ENCODE measurements around the gene IGF2BP3.
"Not testable (repeated sequence)": the region's sequence is repeated elsewhere in the genome, so short reads cannot be mapped to it uniquely, and the experiment has no call there.

Gene IGF2BP3

GRCh38 chr7:23430893-23431259 is 39.4 kb downstream of the IGF2BP3 start:
- peaks cover 30% of the 10 kb centered on the region for H3K27me3 Mint-ChIP-seq
- H3K27ac Mint-ChIP-seq: no peak overlapping the region
- no peaks in the 10 kb centered on the region for H3K36me3 Mint-ChIP-seq (ENCODE audit: low read depth)
- no peaks in the 10 kb centered on the region for H3K9me3 Mint-ChIP-seq
- H3K4me1 Mint-ChIP-seq (ENCODE audit: low read depth): no peaks in the 10 kb centered on the region
- no peak overlapping the region for H3K4me3 Mint-ChIP-seq
- intact Hi-C loops (cut with micrococcal nuclease): no loop called here

GRCh38 chr7:23426876-23427275 is 43.4 kb downstream of the IGF2BP3 start:
- Mint-ChIP-seq H3K4me1 (ENCODE audit: low read depth) (no peaks in the 10 kb centered on the region), H3K27ac (no peak overlapping the region), H3K27me3 (peaks cover 21% of the 10 kb centered on the region), H3K36me3 (ENCODE audit: low read depth) (no peaks in the 10 kb centered on the region), H3K9me3 (no peaks in the 10 kb centered on the region), H3K4me3 (no peak overlapping the region)
- intact Hi-C loops (cut with micrococcal nuclease): no loop called here

GRCh38 chr7:23422909-23423308 is 47.4 kb downstream of the IGF2BP3 start:
- Mint-ChIP-seq H3K9me3 (no peaks in the 10 kb centered on the region), H3K36me3 (ENCODE audit: low read depth) (no peaks in the 10 kb centered on the region), H3K4me1 (ENCODE audit: low read depth) (no peaks in the 10 kb centered on the region), H3K4me3 (no peak overlapping the region), H3K27me3 (peaks cover 5% of the 10 kb centered on the region), H3K27ac (no peak overlapping the region)
- intact Hi-C loops (cut with micrococcal nuclease): no loop called here

GRCh38 chr7:23422384-23422783 is 47.9 kb downstream of the IGF2BP3 start:
- Mint-ChIP-seq H3K9me3 (no peaks in the 10 kb centered on the region), H3K27ac (no peak overlapping the region), H3K4me1 (ENCODE audit: low read depth) (no peaks in the 10 kb centered on the region), H3K36me3 (ENCODE audit: low read depth) (no peaks in the 10 kb centered on the region), H3K4me3 (no peak overlapping the region), H3K27me3 (peaks cover 5% of the 10 kb centered on the region)
- intact Hi-C loops (cut with micrococcal nuclease): no loop called here

GRCh38 chr7:23419845-23420244 is 50.4 kb downstream of the IGF2BP3 start:
- Mint-ChIP-seq H3K4me1 (ENCODE audit: low read depth) (no peaks in the 10 kb centered on the region), H3K36me3 (ENCODE audit: low read depth) (no peaks in the 10 kb centered on the region), H3K27me3 (no peaks in the 10 kb centered on the region), H3K27ac (no peak overlapping the region), H3K4me3 (no peak overlapping the region), H3K9me3 (no peaks in the 10 kb centered on the region)
- intact Hi-C loops (cut with micrococcal nuclease): no loop called here

GRCh38 chr7:23419160-23419559 is 51.1 kb downstream of the IGF2BP3 start:
- Mint-ChIP-seq H3K36me3 (ENCODE audit: low read depth) (no peaks in the 10 kb centered on the region), H3K27me3 (no peaks in the 10 kb centered on the region), H3K9me3 (no peaks in the 10 kb centered on the region), H3K27ac (no peak overlapping the region), H3K4me1 (ENCODE audit: low read depth) (no peaks in the 10 kb centered on the region), H3K4me3 (no peak overlapping the region)
- intact Hi-C loops (cut with micrococcal nuclease): no loop called here

GRCh38 chr7:23418046-23418445 is 52.2 kb downstream of the IGF2BP3 start:
- Mint-ChIP-seq H3K4me1 (ENCODE audit: low read depth) (no peaks in the 10 kb centered on the region), H3K36me3 (ENCODE audit: low read depth) (no peaks in the 10 kb centered on the region), H3K27me3 (no peaks in the 10 kb centered on the region), H3K27ac (no peak overlapping the region), H3K9me3 (no peaks in the 10 kb centered on the region), H3K4me3 (no peak overlapping the region)
- intact Hi-C loops (cut with micrococcal nuclease): no loop called here

GRCh38 chr7:23415198-23415597 is 55.1 kb downstream of the IGF2BP3 start:
- intact Hi-C loops (cut with micrococcal nuclease): no loop called here
- Mint-ChIP-seq H3K4me1 (ENCODE audit: low read depth) (peaks cover 8% of the 10 kb centered on the region), H3K27ac (no peak overlapping the region), H3K27me3 (no peaks in the 10 kb centered on the region), H3K4me3 (no peak overlapping the region), H3K36me3 (ENCODE audit: low read depth) (no peaks in the 10 kb centered on the region), H3K9me3 (no peaks in the 10 kb centered on the region)

- Mint-ChIP-seq H3K4me3 (no peak overlapping the region), H3K27ac (no peak overlapping the region), H3K36me3 (ENCODE audit: low read depth) (no peaks in the 10 kb centered on the region), H3K27me3 (no peaks in the 10 kb centered on the region), H3K9me3 (peaks cover 7% of the 10 kb centered on the region), H3K4me1 (ENCODE audit: low read depth) (peaks cover 9% of the 10 kb centered on the region)
- intact Hi-C loops (cut with micrococcal nuclease): no loop called here
Observed at GRCh38 chr7:23410446-23411183, 59.7 kb downstream of the IGF2BP3 start.

GRCh38 chr7:23406564-23406963 is 63.7 kb downstream of the IGF2BP3 start:
- H3K27ac Mint-ChIP-seq; H3K27me3 Mint-ChIP-seq; intact Hi-C loops (cut with micrococcal nuclease); H3K36me3 Mint-ChIP-seq (ENCODE audit: low read depth); H3K4me3 Mint-ChIP-seq; H3K4me1 Mint-ChIP-seq (ENCODE audit: low read depth); H3K9me3 Mint-ChIP-seq: not testable (repeated sequence)

GRCh38 chr7:23405240-23405618 is 65.1 kb downstream of the IGF2BP3 start:
- H3K4me1 Mint-ChIP-seq (ENCODE audit: low read depth): peaks cover under 1% of the 10 kb centered on the region
- no peaks in the 10 kb centered on the region for H3K36me3 Mint-ChIP-seq (ENCODE audit: low read depth)

GRCh38 chr7:23404546-23405239 is 65.6 kb downstream of the IGF2BP3 start:
- peaks cover 7% of the 10 kb centered on the region for H3K9me3 Mint-ChIP-seq
- no peak overlapping the region for H3K4me3 Mint-ChIP-seq
- no peaks in the 10 kb centered on the region for H3K4me1 Mint-ChIP-seq (ENCODE audit: low read depth)
- no peak overlapping the region for H3K27ac Mint-ChIP-seq
- H3K27me3 Mint-ChIP-seq: no peaks in the 10 kb centered on the region
- intact Hi-C loops (cut with micrococcal nuclease): no loop called here
- H3K36me3 Mint-ChIP-seq (ENCODE audit: low read depth): no peaks in the 10 kb centered on the region

More at GRCh38 chr7:23405240-23405618, 65.1 kb downstream of the IGF2BP3 start:
- Mint-ChIP-seq H3K4me3 (no peak overlapping the region), H3K9me3 (peaks cover 7% of the 10 kb centered on the region), H3K27ac (no peak overlapping the region), H3K27me3 (no peaks in the 10 kb centered on the region)
- intact Hi-C loops (cut with micrococcal nuclease): no loop called here

GRCh38 chr7:23403970-23404369 is 66.3 kb downstream of the IGF2BP3 start:
- intact Hi-C loops (cut with micrococcal nuclease): no loop called here
- no peak overlapping the region for H3K4me3 Mint-ChIP-seq
- no peaks in the 10 kb centered on the region for H3K27me3 Mint-ChIP-seq
- no peaks in the 10 kb centered on the region for H3K36me3 Mint-ChIP-seq (ENCODE audit: low read depth)
- peaks cover 7% of the 10 kb centered on the region for H3K9me3 Mint-ChIP-seq
- no peaks in the 10 kb centered on the region for H3K4me1 Mint-ChIP-seq (ENCODE audit: low read depth)
- H3K27ac Mint-ChIP-seq: no peak overlapping the region

- H3K27me3 Mint-ChIP-seq; H3K27ac Mint-ChIP-seq; H3K36me3 Mint-ChIP-seq (ENCODE audit: low read depth); H3K9me3 Mint-ChIP-seq; H3K4me1 Mint-ChIP-seq (ENCODE audit: low read depth); intact Hi-C loops (cut with micrococcal nuclease); H3K4me3 Mint-ChIP-seq: not testable (repeated sequence)
Observed at GRCh38 chr7:23398090-23398489, 72.2 kb downstream of the IGF2BP3 start.

GRCh38 chr7:23397241-23397640 is 73.0 kb downstream of the IGF2BP3 start:
- Mint-ChIP-seq H3K36me3 (ENCODE audit: low read depth) (no peaks in the 10 kb centered on the region), H3K27ac (no peak overlapping the region), H3K9me3 (no peaks in the 10 kb centered on the region), H3K27me3 (no peaks in the 10 kb centered on the region), H3K4me3 (no peak overlapping the region), H3K4me1 (ENCODE audit: low read depth) (no peaks in the 10 kb centered on the region)
- intact Hi-C loops (cut with micrococcal nuclease): no loop called here
